HG03575 (cell line): ENCODE results near the gene NPS.

Experiments
- ATAC-seq: cut with Tn5 transposase; IDR thresholded peaks from one replicate; pipeline ENCODE4 v1.9.1; 2021; ENCODE audit not compliant: unreplicated experiment, insufficient number of reproducible peaks, low FRiP score; ENCODE audit errors: extremely low read depth

Gene NPS

GRCh38 chr10:127552446-127552845 lies 3.3 kb downstream of the NPS start:
- ATAC-seq = no peak

GRCh38 chr10:127553417-127553816 lies 4.3 kb downstream of the NPS start:
- no peak for ATAC-seq

GRCh38 chr10:127556916-127557315 lies 7.8 kb downstream of the NPS start:
- ATAC-seq = no peak

DNA sequence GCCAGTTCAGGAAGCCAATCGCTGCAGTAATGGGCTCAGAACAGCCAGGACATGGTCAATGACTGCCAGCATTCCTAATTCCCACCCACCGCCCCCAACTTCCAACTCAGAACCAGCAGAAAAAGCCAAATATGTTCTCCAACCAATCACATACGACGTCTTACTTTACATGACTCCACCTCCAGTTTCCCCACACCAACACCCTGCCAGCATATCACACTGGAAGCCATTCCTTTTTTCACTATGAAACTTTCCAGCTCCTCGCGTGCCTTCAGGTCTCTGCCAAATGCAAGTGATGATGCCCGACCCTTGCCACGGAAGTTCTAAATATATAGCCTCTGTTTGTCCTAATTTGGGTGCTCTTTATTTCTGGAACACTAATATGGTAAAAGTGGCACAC lies 12.5 kb downstream of the NPS start:
- ATAC-seq = no peak

DNA sequence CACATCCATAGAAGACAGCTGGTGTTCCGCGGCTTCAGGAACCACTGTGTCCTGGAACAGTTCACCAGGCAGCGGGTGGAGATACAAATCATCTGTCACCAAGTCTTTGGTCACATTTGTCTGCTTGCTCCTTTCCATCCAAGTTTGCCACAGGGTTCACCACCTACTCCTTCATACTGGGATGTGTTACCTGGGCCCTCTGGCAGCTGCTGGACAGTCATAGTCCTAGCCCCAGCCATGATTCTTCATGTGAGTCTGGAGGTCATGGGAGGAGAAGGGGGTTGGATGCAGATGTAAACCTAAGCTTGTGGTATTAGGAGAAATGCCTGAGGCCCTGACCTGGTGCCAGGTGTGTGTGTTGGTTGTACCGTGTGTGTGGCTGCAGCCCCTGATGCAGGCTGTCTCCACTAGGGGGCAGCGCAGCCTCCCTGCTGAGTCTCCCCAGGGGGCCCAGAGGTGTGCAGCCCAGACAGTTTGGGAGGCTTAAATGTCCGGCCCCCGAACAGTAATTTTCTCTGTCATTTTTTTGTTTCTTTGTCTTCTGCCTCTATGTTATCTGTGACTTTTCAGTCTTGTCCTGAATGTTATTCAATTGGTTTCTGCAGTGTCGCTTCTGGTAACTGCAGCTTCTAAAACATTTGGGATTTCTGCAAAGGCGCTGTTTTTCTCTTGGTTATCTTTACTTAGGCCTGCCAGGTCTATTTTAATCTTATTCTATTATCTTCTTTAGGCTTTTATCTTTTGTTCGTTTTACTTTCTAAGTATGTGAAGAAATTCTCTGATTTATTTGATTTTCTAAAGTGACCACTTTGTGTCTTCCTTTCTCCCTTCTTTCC lies 14.8 kb downstream of the NPS start:
- no peak for ATAC-seq

GRCh38 chr10:127564644-127565043 lies 15.5 kb downstream of the NPS start:
- no peak for ATAC-seq

DNA sequence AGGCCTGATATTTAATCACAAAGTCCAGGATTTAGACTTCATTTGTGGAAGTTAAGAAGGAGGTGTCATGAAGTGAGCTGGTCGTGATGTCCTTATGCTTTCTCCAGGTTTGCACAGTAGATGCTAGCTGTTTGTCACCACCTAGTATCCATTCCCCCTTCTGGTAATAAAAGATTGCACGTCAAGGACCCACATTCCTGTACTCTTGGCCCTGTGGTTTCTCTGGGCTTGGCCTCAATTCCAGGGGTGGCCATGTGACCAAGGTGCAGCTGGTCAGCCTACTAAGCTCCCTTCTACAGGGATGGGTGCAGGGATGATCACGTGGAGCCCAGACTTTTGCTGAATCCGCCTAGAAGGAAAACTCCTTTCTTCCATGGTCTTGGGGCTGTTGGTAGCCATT lies 16.5 kb downstream of the NPS start:
- no peak for ATAC-seq

DNA sequence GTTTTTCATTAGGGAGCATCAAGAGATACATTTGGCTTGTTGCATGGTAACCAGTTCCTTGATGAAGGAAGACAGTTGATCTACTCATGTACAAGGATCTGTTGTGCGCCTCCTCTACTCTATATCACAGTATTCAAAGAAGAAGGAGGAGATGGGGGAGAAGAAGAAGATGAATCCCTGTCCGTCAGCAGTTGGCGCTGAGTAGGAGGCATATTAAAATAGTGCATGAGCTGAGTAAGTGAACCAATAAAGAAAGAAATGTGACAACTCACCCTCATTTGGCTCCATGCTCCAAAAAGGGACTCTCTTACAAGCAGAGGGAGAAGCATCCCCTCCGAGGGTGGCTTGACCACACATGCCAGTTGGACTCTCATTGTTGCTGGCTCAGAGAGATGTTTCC lies 20.1 kb downstream of the NPS start:
- ATAC-seq = no peak

DNA sequence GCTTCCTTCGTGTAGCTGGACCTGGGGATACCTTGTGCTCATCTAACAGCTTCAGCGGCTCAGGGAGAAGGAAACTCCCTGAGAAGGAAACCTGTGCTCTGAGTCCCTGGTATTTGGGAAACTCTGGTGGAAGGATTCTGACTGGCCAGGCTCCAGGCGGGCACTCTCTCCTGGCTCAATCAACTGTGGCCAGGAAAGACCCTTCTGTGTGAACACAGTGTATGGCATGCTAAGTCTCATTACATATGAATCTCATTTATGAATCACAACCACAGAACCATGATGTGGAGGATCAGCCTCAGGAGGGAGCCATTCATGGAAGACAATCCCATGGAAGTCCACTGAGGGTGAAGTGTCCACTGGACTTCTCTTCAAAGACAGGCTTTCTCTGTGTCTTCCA lies 20.9 kb downstream of the NPS start:
- ATAC-seq = no peak

GRCh38 chr10:127571386-127571785 lies 22.3 kb downstream of the NPS start:
- no peak for ATAC-seq

DNA sequence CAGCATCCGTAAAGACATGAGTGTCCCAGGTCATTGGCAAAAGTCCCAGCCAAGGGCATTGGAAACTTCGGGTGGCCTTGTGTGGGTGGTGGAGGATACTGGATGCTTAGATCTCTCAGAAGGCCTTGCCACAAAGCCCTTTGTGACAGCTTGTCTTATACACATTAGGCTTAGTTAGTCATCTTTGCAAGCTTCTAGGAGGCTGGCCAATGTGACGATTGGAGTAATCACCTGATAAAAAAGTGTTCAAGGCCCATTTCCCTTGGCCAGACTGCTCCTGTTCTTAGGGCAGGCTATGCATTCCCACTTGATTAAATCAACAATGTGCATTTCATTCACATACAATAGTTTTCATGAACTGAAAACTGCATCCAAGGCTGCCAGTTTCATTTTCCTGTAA lies 26.9 kb downstream of the NPS start:
- no peak for ATAC-seq

GRCh38 chr10:127576740-127577161 lies 27.6 kb downstream of the NPS start:
- ATAC-seq = no peak

GRCh38 chr10:127577376-127578258 lies 28.5 kb downstream of the NPS start:
- ATAC-seq = no peak

DNA sequence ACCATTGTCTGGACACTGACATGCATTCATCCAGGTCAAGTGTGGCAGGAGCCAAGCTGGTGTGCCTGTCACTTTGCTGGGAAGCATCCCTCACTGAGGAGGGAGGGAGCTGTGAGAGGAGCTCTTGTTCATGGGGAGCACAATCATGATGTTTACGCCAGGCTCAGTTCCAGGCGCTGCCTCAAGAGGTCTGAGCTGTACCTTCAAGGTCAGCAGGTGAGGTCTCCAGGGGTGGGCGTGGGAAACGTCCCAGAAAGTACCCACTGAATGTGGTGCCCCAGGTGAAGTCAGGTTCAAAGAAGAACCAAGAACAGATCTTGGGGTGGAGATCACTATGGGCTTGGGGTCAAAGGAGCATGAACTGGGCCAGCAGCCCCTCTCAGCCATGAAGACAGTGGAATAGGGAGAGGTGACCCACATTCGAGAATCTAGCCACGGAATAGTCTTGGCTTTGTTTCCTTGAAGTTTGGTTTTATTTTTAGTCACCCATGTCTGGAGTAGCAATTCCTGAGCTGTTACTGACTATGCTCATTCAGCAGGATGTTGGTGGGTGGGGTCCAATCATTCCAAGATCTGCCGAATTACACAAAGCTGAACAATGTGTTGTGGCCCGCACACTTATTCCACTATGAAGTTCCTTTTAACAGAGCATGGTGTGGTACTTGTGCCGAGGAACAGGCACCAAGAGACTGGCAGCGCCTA lies 29.3 kb downstream of the NPS start:
- no peak for ATAC-seq

DNA sequence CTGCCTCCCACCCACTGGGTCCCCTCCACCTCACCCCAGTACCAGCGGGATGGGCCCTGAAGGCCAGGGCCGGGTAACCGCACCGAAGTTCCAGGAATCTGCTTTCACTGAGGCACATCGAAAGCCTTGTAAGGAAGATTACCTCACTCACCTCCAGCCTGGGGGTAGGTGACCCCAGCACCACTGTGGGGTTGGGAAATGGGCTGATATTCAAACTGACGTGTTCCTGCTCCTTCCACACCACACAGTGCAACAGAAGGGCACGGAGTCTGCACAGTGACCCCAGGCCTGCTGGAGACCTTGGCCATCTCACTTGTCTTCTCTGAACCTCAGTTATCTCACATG lies 29.8 kb downstream of the NPS start:
- ATAC-seq = no peak

DNA sequence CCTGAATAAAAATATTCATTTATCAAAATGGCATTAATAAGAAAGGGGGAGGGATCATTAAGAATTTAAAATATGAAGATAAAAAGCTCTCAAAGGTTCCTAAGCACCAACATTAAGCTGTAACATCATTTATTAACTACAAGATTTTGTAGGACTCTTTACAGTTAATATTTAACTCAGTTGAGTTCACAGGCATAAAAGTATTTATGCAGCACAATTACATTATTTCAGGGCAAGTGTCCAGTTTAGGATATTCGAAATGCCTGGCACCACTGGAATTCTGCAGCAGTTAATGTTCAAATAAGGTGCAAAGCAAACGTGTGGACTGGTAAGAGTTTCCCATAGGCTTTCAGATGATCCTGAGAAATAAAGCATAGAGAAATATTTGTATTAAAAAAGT lies 30.5 kb downstream of the NPS start:
- no peak for ATAC-seq

DNA sequence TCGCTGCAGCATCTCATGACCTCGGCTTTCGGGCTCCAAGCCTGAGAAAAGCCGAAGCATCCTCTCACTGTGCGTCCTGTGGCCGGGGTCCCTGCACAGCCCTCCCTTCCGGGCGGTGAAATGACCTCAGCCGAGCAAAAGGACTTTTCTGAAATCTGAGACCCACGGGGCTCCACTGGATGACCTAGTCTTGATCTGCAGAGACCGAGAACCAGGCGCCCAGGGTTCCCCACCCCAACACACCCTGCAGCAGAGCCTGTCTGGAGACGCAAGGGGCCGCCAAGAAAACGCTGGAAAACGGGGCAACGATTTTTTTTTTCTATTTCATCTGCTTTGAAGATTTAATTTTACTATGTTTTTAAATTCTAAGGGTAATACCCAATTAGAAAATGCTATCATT lies 31.7 kb downstream of the NPS start:
- ATAC-seq = no peak

DNA sequence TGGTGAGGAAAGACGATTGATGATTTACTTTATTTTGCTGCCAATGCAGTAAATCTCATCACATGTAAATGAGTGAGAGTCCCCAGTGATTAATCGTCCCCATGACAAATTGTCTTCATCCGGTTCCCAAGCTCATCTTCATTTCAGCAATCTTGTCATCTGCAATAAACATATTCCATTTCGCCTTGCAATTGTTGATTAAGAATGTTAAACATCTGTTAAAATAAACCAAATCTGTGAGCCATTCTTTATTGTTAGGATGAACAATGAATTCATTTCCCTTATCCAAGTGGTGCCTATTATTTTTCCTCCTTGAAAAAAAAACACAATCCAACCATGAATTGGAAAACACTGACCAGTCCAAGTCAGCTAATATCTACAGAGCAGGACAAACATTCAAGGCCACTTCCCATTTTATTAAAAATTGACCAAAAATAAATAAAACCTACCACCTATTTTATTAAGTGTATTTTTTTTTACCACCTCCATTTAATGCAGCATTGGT lies 36.5 kb downstream of the NPS start:
- ATAC-seq = no peak

DNA sequence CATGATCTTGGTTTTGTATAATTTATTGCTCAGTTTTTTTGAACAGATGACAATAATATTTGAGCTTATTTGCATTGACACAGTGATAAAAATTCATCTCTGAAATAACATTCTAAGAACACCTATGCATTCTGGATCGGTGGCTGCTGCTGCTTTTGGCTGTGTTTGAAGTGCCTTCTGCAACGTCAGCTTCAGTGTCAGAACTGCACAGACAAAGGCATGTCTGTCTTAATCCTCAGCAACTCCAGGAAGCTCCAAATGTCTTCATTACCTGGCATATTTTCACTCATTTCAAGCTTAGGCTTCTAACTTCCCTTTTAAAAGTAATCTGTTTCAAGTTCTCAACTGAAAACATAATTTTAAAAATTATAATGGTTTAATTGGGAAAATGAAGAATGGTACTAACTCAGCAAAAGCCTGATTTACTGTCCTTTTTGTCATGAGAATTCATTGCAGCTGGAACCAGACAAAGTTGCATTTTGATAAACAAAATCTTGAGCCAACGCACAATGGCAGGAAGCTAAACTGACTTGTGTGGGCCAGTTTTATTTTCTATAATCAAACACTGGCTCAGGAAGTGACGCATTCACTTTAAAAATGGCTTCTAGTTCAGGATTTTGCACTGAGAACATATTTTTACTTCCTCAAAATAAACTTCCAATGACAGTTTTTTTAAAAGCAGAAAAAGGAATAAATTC lies 38.7 kb downstream of the NPS start:
- no peak for ATAC-seq
